HG03103 (cell line): Measurements from ENCODE around the gene ABI3.
"Not testable (repeated sequence)": the region's sequence is repeated elsewhere in the genome, so short reads cannot be mapped to it uniquely, and the experiment has no call there.

Experiments used
- ATAC-seq: cut with Tn5 transposase; IDR thresholded peaks from one replicate; pipeline ENCODE4 v1.9.1; 2021; ENCODE audit warnings: low read depth; ENCODE audit not compliant: unreplicated experiment

Gene ABI3

GRCh38 chr17:49247944-49248343 lies 37.4 kb downstream of the ABI3 start:
- ATAC-seq = no peak

GRCh38 chr17:49249292-49249794 lies 38.8 kb downstream of the ABI3 start:
- ATAC-seq = no peak

DNA sequence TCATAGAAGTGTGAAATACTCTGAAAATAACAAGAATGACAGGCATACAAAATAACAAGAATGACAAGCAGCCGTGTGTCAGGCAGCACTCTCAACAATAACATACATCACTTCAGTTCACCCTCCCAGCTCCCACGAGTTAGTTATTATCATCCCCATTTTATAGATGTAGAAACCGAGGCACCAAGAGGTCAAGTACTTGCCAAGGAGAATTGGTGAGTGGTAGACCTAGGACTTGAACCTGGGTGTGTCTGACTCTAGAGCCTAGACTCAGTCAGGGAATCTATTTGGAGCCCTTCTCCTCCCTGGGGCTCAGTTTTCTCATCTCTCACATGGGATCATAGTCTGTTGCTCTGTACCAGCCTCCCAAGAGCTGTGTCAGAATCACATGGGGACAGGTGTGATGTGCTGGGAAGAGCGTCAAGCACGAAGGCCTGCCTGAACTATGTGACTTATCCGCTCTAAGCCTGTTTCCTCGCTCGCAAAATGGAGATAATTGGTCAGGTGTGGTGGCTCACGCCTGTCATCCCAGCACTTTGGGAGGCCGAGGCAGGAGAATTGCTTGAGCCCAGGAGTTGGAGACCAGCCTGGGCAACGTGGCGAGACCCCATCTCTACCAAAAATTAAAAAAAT lies 39.5 kb downstream of the ABI3 start:
- no peak for ATAC-seq

DNA sequence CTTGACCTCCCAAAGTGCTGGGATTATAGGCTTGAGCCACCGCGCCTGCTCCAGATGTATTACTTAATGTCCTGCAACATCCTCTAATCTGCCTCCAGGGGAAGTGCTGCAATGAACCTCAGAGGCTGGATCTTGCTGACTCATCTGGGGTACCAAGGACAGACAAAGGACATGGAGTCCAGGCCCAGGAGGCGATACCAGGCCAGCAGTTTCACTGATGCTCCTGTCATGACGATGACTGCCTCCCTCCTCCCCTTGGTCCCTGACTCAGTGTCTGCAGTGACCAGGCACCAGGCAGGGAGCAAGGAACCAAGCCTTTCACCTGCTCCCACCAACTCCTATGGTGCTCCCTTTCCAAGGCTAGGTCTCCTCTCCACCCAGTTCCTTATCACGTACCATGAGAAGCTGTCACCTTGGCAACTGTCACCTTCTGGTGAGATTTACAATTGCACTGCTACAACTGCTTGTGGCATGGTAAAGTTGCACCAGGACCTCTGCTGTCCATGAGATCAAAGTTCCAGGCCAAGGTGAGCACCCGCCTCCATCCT lies 41.7 kb downstream of the ABI3 start:
- no peak for ATAC-seq

- no peak for ATAC-seq
Measured at GRCh38 chr17:49254066-49254465, 43.6 kb downstream of the ABI3 start.

DNA sequence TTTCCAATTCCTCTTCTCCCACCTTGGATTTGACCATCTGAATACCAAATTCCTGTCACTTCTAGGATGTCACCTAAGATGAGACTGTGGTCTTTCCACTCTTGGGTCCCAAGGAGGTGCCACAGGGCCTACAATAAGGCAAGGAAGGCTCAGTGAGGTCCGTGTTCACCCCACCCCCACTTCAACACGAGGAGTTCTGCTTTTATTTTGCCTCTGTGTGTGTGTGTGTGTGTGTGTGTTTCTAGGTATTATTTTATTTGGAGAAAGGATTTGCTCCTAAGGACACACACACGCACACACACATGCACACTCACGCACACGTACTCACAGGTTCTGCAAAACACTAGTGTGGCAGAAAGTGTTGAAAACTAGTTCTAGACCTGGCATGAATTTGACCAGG lies 44.6 kb downstream of the ABI3 start:
- ATAC-seq = no peak

- ATAC-seq = no peak
Measured at GRCh38 chr17:49258394-49258793, 47.9 kb downstream of the ABI3 start.

- no peak for ATAC-seq
Measured at GRCh38 chr17:49259663-49260010, 49.1 kb downstream of the ABI3 start.

GRCh38 chr17:49260011-49260816 lies 49.7 kb downstream of the ABI3 start:
- no peak for ATAC-seq

DNA sequence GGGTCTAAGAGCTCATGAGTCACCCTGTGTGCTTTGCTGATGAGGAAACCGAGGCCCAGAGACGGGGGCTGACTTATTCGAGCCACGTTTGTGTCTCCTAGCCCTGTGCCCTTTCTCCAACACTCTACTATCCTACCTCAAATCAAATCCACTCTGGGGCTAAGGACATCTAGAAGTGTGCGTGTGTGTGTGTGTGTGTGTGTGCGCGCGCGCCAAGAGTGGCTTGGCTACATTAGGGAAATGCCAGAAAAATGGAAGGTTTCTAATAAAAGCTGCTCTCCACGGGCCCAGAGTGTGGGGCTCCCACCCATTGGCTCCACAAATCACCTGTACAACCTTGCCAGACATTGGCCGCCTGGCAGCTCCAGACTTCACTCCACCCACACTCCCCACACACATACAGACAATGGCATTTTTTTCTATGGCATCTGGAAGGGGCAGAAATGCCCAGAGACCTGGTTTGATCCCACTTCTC lies 50.3 kb downstream of the ABI3 start:
- ATAC-seq = no peak

GRCh38 chr17:49261540-49261939 lies 51.0 kb downstream of the ABI3 start:
- not testable (repeated sequence) for ATAC-seq

DNA sequence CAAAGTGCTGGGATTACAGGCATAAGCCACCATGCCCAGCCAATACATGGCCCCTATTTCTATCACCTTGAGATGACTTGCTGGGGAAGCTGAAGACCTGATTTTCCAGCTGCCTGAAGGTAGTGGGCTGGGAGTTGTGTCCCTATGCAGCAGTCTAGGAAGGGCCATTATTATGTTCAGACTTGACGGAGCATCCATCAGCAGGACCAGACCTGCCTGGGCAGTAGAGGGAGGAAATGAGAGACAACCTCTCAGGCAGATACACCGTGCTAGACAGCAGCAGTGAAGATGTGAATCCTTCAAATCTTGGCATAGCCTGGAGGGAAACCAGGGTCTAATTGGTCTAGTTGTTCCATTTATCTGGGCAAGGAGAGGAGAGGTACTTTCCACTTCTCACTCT lies 55.7 kb downstream of the ABI3 start:
- ATAC-seq = no peak

DNA sequence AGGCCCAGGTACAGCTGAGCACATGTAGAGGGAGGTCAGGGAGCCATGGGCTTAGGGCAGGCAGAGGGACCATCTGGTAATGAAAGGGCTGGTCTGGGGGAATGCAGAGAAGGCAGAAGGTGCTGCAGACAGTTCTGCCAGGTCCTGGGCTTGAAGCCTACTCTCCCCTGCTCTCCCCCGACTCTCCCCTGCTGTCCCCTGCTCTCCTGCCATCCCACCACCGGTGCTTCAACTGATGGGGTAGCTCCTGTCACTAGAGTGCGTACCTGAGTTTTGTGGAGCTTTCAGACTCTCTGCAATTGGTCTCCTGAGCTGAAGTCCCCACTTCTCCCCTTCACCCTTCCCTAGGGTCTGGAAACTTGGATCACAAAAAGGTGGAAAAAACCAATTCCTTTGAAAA lies 57.4 kb downstream of the ABI3 start:
- no peak for ATAC-seq

DNA sequence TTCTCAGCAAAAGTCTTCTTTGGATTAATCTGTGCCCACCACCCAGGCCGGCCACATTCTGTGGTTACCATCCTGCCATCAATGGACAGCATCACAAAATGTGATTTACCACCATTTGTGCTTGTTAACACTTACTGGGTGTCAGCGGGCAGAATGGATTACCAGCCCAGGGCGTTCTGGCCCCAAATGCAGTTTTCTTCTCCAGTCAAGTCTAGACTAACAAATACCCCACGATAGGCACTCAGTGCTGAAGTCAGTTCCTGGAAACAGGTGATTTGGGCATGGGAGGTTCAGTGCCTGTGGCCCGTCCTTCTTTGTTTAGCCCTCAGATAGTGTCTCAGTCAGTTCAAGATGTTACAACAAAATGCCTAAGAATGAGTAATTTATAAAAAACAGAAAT lies 58.8 kb downstream of the ABI3 start:
- no peak for ATAC-seq
